Fibroblast of skin of right quadriceps (primary cell): Measurements from ENCODE around the gene KLHL13.
"Not testable (repeated sequence)": the region's sequence is repeated elsewhere in the genome, so short reads cannot be mapped to it uniquely, and the experiment has no call there.

Experiments
- DNase-seq: peaks from one replicate; pipeline ENCODE4 v3.0.0-alpha.2; 2013

Gene KLHL13

DNA sequence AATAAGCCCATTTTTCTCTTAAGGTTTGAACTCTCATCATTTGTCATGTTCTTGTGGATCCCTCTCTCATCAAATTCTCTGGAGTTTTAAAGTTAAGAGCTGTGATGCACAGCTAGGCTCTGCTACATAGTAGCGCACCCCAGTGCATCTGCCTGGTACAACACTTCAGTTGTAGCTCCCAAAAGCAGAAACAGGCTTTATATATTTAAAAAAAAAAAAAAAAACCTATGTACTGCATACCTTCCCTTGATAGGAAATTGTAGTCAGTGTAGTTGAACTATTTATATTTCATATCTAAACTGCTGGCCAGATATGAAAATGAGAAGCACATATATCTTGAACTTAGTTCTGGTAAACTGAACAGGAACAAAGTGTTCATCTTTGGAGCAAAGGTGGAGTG lies 131.4 kb downstream of the KLHL13 start:
- no peak for DNase-seq

DNA sequence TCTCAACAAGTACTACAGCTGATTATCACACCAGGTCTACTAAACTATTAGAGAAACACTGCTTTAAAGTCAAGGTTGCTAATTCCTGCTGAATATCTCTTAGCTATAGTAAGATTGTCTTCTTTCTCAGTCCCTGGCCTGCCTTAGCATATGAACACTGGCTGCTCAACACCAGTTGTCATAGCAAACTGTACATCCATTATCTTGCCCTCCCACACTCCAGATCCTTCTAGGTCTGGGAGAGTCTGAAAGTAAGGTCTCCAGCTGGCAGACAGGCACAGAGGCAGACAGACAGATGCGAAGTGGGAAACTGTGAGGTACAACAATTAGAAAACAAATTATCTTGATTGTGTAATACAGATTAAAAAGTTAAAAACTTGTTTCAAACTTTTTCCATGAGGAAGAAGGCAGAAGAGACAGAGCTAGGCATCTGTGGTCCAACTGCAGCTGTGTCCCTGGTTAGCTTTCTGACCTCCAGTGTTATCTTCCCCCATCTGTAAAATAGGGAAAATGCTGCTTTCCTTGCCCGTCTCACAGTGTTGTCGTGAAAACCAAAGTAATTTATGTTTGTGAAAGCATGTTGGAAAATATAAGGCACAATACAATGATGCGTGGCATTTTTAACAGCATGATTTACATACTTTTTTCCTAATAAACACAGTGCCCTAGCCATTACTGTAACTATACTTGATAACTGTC lies 133.8 kb downstream of the KLHL13 start:
- DNase-seq, result no peak

DNA sequence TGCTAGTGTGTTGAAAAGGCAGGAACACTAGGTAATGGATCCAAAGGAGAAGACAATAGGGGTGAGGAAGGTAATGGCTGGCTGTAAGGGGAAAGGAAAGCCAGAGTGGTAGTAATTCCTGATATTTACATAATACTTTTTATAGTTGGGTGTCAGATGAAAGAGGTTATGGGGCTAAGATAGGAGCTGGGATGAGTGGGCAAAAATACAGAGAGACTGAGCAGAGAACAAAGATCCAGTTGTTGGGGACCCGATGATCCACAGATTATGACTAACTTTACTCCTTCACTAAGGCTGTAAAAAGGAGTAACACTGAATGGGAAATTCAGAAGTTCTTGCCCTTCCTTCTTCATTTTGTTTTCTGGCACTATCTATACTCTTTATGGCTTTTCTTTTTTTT lies 138.2 kb downstream of the KLHL13 start:
- DNase-seq, result no peak

- no peak for DNase-seq
Measured at GRCh38 chrX:117977526-117977925, 139.1 kb downstream of the KLHL13 start.

- no peak for DNase-seq
Measured at GRCh38 chrX:117973110-117973807, 143.4 kb downstream of the KLHL13 start.

DNA sequence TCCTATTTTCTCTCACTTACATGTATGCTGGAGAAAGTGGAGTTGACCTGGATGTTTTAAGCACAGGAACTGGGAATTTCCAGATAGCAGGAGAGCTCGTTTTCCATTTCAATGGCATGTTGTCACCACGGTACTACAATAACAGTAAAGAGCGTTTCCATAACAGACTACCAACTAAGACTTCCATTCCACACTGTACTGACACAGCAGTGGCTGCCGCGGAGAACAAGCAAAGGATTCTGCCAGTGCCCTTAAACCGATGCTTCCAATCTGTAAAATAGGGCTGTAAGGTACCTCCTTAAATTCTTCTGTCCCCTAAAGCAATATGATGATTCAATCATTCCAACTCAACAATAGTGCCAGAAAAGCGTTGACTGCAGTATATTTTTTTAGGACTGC lies 143.9 kb downstream of the KLHL13 start:
- no peak for DNase-seq

- DNase-seq, result no peak
Measured at GRCh38 chrX:117969782-117970181, 146.8 kb downstream of the KLHL13 start.

DNA sequence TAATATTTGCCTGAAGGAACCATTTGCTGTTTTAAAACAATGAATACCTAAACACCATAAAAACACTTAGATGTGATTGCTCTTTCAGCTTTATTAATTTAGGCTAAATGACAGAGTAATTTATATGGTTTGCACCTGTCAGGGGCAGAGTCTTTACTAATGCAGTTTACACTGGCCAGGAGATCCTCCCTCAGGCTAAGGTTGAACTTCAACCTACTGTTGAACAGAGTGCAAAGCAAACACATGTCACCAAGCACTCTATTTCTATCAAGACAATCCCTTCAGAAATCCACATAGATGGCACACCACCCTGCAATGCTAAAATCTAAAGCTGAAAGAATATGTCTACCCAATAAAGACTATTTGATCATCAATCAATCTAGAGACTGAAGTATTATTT lies 147.3 kb downstream of the KLHL13 start:
- no peak for DNase-seq

- no peak for DNase-seq
Measured at GRCh38 chrX:117959045-117959444, 157.6 kb downstream of the KLHL13 start.

DNA sequence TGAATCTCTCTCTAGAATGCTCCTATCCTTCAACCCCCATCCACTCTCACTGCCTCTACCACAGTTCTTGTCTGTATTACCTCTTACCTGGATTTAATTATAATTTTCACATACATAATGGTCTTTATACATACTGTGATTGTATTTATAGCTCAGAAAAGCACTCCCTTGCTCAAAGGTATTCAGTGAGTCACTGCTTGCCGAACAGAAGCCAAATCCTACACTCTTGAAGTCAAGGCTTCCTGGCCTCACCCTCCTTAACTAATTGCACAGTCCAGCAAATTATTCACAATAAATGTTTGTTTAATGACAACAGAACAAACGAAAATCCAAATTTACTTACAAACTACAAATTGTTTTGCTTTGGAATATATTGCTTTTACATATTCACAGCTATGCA lies 159.5 kb downstream of the KLHL13 start:
- DNase-seq, result no peak

DNA sequence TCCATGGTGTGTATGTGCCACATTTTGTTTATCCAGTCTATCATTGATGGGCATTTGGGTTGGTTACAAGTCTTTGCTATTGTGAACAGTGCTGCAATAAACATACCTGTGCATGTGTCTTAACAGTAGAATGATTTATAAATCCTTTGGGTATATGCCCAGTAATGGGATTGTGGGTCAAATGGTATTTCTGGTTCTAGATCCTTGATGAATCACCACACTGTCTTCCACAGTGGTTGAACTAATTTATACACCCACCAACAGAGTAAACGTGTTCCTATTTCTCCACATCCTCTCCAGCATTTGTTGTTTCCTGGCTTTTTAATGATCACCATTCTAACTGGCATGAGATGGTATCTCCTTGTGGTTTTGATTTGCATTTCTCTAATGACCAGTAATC lies 177.3 kb downstream of the KLHL13 start:
- not testable (repeated sequence) for DNase-seq

GRCh38 chrX:117936118-117936517 lies 180.5 kb downstream of the KLHL13 start:
- DNase-seq, result no peak

DNA sequence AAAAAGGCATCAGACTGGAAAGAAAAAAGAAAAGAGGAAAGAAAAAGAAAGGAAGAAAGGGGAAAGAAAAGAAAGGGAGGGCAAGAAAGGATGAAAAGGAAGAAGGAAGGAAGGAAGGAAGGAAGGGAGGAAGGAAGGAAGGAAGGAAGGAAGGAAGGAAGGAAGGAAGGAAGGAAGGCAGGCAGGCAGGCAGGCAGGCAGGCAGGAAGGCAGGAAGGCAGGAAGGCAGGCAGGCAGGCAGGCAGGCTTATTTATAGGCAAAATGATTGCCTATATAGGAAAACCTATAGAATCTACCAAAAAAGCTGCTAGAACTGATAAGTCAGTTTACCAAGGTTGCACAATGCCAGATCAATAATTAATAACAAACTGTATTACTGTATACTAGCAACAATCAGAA lies 186.5 kb downstream of the KLHL13 start:
- DNase-seq, result not testable (repeated sequence)

DNA sequence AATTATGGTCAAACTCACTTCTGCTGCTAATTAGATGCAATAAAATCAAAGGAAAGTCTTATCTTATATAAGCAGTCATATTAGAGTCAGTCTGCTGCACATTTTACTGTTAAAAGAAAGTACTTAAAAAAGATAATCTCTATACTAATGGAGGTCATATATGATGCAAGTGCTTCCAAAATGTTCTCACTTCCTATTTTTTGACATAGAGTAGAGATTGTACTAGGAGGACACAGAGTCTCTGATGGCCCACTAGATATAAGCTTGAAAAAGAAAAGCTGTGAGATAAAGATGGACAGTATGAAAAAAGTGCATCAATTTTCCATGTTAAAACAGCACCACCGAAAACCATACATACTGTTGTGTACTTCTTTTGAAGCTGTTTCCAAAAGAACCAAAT lies 196.9 kb downstream of the KLHL13 start:
- no peak for DNase-seq

- DNase-seq, result peak; percentile 2
Measured at GRCh38 chrX:117910216-117910615, 206.4 kb downstream of the KLHL13 start.

GRCh38 chrX:117898226-117898625 lies 218.4 kb downstream of the KLHL13 start:
- DNase-seq, result no peak

GRCh38 chrX:117895418-117895817 lies 221.2 kb downstream of the KLHL13 start:
- no peak for DNase-seq

DNA sequence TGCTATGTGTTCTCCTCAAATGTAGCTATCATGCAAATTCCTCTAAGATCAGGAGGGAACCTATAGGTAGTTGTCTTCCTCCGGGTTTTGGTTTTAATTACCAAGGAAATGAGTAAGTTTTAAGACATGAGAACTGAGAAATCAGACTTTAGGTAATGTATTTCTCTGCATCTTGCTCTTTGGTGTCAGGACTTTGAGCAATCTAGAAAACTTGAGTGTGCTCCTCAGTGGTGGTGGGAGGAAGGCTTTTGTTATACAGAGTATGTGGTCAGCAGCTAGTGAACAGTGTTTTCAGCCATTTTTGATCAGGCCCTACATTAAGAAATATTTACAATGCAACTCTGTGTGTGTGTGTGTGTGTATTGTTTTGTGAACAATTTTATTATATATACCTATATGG lies 224.1 kb downstream of the KLHL13 start:
- no peak for DNase-seq

DNA sequence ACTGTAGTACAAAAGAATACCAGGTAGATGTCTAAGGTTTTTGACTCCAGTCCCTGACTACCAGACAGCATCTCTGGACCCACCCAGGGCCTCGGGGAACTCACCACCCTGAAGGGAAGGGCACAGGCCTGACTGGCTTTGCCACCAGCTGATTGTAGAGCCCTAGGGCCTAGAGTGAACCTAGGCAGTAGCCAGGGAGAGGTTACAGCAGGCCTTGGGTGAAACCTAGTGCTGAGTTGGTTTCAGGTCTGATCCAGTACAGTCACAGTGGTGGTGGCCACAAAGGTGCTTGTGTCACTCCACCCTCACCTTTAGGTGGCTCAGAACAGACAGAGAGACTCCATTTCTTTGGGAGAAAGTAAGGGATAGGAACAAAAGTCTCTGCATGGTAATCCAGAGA lies 244.8 kb downstream of the KLHL13 start:
- DNase-seq, result no peak

- DNase-seq, result no peak
Measured at GRCh38 chrX:117860517-117860916, 256.1 kb downstream of the KLHL13 start.

DNA sequence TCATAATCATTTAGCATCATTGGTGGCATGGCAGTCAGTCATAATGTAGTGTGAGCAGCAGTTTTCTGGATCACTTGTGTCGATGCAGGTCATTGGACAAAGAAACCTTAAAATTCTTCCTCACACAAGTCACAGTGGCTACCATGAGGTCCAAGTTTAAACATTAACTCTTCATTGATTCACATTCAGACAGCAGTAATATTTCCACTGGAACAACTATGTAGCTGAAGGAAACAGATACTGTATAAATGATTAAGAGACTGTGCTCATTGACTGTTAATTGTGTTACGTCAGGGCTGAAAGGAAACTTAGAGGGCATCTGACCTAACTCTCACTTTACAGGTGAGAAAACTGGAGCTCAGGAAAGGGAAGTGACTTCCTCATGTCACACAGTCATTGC lies 261.8 kb downstream of the KLHL13 start:
- no peak for DNase-seq

DNA sequence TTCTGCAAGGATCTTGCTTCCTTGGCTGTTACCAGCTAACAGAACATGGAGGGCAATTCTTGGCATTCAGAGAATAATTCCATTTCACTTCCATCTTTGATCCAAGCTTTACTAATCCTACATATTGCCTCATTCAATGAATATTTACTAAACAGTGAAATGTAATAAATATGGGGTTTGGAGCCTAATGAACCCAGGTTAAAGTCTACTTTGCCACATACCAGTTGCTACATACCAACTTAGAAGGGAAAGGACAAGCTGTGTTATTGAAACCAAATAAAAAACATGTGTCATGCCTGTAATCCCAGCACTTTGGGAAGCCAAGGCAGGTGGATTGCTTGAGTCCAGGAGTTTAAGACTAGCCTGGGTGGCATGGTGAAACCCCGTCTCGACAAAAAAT lies 265.6 kb downstream of the KLHL13 start:
- DNase-seq, result no peak
